Raji (cell line): ENCODE data around the gene DYTN.

Experiments used
- POLR2A ChIP-seq: IDR thresholded peaks from 2 replicates; pipeline ENCODE4 v1.6.1; 2011; ENCODE audit warnings: low read depth, low read length, control low read depth; ENCODE audit not compliant: insufficient read depth

DYTN gene

DNA sequence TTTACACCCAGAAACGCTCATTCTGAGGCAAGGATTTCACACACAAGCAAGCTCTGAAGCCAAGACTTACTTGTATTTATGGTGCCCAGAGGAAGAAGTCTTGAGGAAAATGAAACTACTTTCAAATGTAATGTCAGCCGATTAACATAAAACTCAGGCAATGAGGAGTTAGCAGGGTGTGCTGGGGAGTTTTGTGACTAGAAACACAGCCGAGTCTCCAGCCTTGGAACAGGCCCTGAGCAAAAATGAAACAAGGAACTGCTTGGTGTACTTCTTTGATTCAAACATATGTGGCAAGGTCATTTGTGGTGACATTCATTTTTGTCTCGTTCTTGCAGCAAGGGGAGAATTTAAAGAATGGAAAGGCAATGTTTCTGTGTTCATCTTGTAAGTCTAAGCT is 4.5 kb downstream of the DYTN start:
- no peak for TF ChIP-seq POLR2A

DNA sequence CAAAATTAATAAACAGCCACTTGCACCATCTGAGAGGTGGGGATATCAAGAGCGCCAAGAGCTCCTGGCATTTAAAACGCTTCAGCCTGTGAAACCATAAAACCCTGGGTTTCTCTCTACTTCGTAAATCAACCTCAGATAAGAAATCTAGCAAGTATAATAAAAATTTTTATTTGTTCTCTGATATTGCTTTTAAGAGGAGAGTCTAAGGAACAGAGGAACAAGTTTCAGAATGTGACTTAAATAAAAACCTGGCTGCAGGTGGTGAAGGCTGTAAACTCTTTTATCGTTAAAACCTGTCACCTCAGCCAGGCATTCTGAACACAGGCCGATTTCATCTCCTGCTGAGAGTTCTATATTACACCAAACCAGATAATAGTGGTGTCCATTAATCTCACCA is 9.9 kb downstream of the DYTN start:
- TF ChIP-seq POLR2A, result no peak

DNA sequence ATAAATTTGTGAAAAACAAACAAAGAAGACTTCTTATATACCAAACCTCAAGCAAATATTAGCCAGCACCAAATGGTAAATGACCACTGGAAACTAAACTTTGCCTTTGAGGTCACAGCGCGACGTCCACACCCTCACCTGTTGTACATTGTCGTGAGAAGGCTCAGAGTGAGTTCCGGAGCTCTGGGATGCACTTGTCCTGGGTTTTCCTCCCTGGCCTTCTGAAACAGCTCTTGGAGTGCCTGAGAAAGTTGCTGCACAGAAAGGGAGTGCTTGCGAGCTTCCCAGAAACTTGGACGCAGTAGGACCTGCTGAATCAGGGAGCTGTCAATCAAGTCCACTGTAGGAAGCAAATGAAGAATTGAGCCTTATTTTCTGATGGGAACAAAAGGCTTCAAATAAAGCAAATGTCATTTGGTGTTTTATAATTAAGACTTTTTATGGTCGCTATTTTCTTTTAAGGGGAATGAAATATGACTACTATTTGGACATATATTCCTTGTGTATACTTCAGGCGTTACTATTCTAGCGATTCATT is 11.0 kb downstream of the DYTN start:
- TF ChIP-seq POLR2A, result no peak

DNA sequence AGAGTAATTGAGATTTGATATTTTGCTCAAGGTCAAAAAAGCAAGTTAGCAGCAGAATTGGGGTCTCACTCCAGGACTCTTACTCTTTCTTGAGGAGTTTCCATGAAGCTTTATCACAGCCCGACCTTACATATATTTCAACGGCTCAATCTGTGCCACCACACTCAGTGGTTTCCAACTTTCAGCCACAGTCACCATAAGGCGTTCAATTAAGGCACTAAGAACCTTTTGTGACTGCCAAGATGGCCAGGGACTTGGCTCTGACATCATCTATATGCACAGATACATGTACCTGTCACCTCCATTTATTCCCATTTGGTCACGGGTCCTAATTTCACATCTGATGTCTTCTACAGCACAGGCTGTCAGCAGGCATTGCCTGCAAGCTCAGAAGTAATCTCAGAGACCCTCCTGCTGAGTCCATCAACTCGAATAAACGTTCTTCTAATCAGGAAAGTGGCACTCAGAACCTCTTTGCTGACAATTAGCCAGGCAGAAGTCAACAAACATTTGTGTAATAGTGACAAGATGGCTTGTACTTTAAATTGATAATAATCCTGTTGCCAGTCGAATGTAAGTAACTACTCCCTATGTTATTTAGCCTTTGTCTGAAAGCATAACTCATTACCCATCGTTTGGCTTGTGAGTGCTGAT is 16.1 kb downstream of the DYTN start:
- TF ChIP-seq POLR2A, result no peak

DNA sequence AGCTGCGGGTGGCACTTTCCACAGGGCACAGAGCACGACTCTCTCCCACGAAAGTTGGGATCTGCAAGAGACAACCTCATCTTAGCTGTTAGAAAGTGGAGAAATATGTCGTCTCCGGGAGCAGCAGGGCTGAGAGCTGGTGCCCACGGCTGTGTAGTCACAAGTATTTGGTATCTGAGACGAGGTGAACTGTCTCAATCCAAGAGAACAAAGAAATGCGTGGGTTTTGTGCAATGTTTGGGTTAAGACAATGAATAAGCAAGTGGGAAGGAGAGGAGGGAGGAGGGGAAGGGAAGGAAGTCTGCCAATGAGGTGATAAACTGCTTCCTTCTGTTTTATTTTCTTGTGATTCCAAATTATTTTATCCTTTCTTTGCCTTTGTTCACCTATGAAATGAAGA is 18.0 kb downstream of the DYTN start:
- TF ChIP-seq POLR2A, result no peak

DNA sequence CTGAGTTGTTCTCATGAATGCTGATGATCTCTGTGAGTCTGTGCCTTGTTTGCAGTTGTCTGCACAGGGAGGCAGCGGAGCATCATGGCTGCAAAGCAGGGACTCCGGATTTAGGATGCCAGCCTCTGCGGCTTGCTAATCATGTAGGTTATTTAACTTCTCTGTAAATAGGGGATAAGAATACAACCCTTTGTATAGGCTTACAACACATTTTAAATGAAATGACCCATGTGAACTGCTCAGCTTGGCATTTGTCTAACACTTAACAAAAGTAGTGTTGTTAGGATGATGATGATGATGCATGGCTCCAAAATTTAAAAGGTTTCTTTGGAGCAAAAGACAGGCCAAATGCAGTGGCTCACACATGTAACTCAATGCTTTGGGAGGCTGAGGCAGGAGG is 19.4 kb downstream of the DYTN start:
- TF ChIP-seq POLR2A, result no peak

DNA sequence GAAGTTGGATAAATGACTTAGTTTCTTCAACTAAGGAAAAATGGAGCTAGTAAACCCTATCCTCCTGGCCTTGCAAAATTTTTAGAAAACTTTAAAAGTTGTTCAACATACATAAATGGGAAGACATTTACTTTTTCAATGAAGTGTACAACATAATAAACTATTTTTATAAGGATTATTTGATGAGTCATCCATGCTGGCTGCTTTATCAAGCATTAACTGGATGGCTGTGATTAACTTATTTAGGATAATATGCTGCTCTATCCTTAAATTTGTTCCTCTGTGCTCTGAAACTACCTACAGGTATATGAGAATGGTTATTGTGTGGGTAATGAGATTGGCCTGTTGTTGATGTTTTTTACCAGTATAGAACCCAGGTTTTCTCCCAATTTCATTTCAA is 21.3 kb downstream of the DYTN start:
- no peak for TF ChIP-seq POLR2A

DNA sequence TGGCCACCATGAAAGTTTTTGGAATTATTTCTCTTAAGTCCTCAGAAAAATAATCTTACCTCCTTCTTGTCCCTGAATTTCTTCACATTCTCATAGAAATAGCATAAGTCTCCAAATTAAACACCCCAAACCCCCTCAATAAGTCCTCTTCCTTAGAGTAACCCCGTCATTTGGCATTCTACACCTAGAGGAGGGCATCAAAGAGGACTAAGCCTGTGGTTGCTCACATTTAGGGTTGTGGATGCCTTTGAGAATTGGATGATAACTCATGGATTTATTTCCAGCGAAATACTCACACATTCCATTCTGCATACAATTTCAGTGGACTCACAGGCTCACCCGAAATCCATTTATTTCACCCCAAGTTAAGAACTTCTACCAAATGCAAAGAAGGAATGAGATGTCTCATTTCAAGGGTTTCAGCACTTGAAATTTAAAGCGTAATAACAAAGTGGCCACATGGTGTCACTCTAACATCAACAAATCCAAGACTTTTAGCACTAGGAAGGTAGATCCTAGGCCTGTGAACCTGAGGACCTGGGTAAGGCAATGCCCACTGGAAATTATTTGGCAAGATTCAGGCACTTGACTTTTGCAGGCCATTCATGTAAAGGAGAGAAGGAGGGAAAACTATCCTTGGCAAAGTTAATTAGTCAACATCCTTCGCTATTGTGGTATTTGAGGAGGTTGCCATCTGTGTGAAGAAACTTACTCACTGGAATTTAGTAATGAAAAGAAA is 24.6 kb downstream of the DYTN start:
- no peak for TF ChIP-seq POLR2A

DNA sequence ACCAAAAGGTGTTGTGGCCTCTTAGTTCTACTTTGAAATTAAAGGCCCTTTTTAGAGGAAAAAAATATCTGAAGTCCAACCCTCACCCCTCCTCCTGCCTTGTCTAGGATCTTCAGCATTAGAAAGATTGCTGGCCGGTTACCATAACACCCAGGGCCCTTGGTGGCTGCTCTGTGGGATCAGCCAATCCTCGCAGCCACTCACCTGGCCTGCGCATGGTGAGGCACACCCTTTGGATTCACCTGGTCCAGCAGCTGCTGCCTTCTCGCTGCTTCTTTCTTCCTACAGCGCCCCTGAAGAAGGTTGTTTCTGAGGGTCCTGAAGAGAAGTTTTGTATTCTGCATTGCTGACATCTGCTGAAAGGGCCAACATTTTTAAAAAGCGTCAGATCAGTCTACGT is 25.2 kb downstream of the DYTN start:
- TF ChIP-seq POLR2A, result no peak

DNA sequence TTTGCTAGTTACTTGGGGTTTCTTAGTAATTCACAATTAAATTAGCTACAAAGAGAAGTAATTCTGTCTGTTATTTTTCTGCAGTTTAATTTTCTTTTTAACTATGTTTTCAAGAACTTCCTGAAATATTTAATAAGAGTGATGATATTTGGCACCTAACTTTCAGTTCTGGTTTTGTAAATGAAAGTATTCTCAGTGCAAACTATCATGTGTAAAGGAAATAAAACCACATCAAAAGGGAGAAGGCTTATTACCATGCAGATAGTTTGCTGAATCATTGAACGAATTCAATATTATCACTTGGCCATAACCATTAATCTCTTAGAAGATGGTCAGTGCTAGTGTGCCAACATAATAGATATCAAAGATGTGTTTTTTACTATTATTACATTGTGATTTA is 29.2 kb downstream of the DYTN start:
- no peak for TF ChIP-seq POLR2A

DNA sequence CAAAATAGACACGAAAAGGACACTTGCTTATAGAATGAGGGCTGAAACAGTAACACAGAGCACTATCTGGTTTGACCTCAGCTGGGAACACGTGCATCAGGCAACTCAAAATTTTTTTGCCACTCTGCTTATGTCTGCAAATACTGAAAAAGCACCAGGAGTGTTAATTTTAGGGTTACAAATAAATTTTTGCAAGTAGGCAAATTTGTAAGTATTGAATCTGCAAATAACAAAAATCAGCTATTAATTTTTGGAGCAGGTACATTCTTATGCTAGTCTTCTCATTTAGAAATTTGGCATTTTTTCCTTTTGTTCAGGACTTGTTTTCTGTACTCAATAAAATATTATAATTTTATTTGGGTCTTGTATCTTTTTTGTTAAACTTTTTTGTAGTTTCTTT is 29.7 kb downstream of the DYTN start:
- TF ChIP-seq POLR2A, result no peak

DNA sequence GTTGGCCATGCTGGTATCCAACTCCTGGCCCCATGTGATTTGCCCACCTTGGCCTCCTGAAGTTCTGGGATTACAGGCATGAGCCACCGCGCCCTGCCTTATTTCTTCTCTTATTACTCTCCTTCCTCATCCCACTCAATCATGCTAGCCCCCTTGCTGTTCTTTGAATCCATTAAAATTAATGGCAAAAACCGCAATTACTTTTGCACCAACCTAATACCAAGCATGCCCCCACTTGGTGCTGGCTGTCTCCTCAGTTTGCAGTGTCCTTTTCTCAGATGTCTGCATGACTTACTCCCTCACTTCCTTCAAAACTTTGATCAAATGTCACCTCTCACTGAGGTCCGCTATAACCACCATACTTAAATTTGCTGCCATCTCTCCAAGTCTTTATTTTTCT is 34.6 kb downstream of the DYTN start:
- TF ChIP-seq POLR2A, result no peak

DNA sequence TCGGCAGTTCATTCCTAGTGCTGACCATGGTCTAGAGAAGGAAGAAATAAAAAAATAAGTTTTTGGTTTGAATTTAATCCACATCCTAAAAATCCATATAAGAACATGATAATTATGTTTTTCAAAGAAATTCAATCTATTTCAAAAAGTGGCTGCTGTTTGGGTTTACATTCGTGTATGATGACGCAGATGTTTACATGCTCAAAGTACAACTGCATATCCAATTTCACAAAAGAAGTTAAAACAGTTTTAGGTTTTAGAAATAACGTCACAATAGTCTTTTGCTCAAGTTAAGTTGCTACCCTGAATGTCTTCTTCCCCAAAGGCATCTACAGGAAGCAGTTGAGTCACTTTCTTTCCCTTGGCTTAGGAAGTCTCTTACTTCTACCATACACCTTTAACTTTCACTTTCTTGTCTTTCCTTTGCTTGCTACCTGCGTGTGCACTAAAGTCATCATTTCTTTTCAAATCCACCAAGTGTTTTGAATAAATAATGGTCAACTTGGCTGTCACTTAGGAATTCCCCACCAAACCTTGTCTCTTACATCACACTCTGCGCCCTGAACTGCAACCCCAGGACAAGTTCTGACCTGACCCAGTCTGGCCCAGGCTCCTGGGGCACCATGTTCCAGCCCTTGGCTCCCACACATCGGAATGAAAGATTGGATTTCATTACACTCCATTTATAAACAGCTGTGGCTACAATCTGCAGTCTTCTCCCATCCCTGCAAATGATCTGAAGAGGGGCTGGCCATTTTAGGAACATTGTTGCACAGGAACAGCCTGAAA is 47.5 kb downstream of the DYTN start:
- TF ChIP-seq POLR2A, result no peak

DNA sequence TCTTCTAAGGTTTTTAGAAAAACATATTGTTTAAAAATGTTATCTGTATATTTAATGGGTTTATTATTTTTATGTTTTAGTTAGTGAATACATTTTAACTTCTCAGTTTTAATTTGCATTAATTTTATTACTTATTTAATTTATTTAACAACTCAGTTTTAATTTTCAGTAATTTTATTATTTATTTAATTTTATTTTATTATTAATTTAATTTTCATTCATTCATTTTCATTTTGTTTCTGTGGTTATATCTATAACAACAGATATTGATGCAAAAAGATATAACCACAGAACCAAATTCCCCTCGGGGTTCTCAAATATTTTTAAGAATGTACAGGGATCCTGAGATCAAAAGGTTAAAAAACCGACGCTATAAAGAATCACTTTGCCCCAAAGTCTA is 52.9 kb downstream of the DYTN start:
- TF ChIP-seq POLR2A, result no peak

DNA sequence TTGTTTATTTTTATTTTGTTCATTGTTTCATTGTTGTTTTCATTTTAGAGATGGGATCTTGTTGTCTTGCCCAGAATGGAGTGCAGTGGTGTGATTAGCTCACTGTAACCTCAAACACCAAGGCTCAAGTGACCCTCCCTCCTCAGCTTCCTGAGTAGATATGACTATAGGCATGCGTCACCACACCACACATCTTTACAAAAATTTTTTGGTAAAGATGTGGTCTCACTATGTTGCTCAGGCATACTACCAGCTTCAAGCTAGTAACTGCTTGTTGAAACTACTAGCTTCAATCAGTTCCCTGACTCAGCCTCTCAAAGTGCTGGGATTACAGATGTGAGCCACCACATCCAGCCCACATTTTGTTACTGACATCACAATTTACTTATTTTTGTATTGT is 61.1 kb downstream of the DYTN start:
- no peak for TF ChIP-seq POLR2A

DNA sequence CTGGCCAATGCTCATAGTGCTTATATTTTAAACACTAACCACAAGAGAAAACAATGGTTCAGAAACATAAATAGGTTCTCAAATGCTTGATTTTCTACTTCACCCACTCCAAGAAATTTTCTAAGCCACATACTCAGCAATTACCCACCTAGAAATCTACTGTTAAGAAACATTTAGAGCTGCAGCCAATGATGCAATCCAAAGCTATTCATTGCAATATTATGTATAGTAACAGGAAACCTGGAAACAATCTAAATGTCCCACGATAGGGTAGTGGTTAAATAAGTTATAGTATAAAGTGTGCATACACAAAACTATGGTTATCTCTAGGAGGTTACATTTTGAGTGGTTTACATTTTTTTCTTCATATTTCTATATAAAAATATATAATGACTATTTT is 70.2 kb downstream of the DYTN start:
- no peak for TF ChIP-seq POLR2A
